RWPE2 (cell line): ENCODE measurements around the gene IZUMO4.

ENCODE experiments used
- ATAC-seq: fragments of 200-7000 bp; cut with Tn5 transposase; 3 replicates; pipeline ENCODE4 v1.9.1; 2021; ENCODE audit warnings: low read depth
- DNase-seq: peaks from one replicate; pipeline ENCODE4 v3.0.0-alpha.2; 2020; ENCODE audit warnings: low spot score
- H3K27ac ChIP-seq: fragments of 450-650 bp; 2 replicates; pipeline ENCODE4 v1.5.1; 2017; ENCODE audit warnings: mild to moderate bottlenecking; ENCODE audit not compliant: poor library complexity, severe bottlenecking
- H3K27me3 ChIP-seq: fragments of 250-450 bp; sonication (Bioruptor Pico); 2 replicates; pipeline ENCODE4 v1.5.1; 2021; ENCODE audit warnings: mild to moderate bottlenecking, moderate library complexity; ENCODE audit not compliant: insufficient read depth, poor library complexity, severe bottlenecking
- H3K36me3 ChIP-seq: fragments of 250-450 bp; sonication (Bioruptor Pico); 2 replicates; pipeline ENCODE4 v1.5.1; 2020; ENCODE audit warnings: low read depth, mild to moderate bottlenecking, moderate library complexity
- H3K4me1 ChIP-seq: fragments of 250-450 bp; sonication (Bioruptor Pico); 2 replicates; pipeline ENCODE4 v1.5.1; 2021; ENCODE audit warnings: mild to moderate bottlenecking, moderate library complexity; ENCODE audit not compliant: insufficient read depth, poor library complexity, severe bottlenecking
- H3K4me3 ChIP-seq: fragments of 250-450 bp; sonication (Bioruptor Pico); 2 replicates; pipeline ENCODE4 v1.5.1; 2021; ENCODE audit warnings: mild to moderate bottlenecking, moderate library complexity; ENCODE audit not compliant: severe bottlenecking
- H3K9me3 ChIP-seq: fragments of 250-450 bp; sonication (Bioruptor Pico); 2 replicates; pipeline ENCODE4 v1.5.1; 2021; ENCODE audit warnings: mild to moderate bottlenecking, moderate library complexity; ENCODE audit not compliant: severe bottlenecking
- TF ChIP-seq, protein P1 (sequence below): fragments of 450-650 bp; IDR thresholded peaks from one replicate; pipeline ENCODE4 v1.5.1; 2017; ENCODE audit warnings: mild to moderate bottlenecking, moderate library complexity; ENCODE audit not compliant: poor library complexity, severe bottlenecking

Gene IZUMO4

DNA sequence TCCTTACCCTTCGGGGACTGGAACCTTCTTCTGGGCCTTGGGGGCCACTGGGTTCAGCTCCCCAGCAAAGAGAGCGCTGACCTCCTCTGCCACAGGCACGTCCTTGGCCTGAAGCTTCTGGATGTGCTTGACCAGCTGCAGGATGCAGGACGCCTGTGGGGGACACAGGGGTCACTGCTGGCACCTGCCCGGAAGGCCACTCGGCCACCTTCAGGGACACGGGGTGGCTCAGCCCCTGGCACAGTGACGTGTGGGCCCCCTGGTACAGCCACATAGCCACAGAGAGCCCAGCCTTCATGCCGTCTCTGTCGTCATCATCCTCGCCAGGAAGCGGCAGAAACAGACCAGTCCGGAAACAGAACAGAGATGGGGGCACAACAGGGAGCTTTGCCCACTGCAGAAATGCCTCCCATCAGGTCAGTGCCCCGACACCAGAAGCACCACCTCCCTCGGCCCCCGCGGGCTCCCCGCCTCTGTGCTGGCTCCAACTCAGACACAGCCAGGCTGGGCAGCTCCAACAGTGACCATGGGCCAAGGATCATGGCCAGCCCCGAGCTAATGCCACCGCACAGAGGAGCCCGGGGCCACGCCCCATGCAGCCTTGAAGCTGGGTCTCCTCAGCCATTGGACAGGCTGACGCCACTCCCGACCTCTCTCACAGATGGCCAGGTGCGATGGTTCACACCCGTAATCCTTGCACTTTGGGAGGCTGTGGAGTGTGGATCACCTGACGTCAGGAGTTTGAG lies 20.7 kb downstream of the IZUMO4 start:
- peaks cover 77% of the 10 kb centered on the region for H3K36me3 ChIP-seq
- TF ChIP-seq, protein P1, sequence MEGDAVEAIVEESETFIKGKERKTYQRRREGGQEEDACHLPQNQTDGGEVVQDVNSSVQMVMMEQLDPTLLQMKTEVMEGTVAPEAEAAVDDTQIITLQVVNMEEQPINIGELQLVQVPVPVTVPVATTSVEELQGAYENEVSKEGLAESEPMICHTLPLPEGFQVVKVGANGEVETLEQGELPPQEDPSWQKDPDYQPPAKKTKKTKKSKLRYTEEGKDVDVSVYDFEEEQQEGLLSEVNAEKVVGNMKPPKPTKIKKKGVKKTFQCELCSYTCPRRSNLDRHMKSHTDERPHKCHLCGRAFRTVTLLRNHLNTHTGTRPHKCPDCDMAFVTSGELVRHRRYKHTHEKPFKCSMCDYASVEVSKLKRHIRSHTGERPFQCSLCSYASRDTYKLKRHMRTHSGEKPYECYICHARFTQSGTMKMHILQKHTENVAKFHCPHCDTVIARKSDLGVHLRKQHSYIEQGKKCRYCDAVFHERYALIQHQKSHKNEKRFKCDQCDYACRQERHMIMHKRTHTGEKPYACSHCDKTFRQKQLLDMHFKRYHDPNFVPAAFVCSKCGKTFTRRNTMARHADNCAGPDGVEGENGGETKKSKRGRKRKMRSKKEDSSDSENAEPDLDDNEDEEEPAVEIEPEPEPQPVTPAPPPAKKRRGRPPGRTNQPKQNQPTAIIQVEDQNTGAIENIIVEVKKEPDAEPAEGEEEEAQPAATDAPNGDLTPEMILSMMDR, result no peak

DNA sequence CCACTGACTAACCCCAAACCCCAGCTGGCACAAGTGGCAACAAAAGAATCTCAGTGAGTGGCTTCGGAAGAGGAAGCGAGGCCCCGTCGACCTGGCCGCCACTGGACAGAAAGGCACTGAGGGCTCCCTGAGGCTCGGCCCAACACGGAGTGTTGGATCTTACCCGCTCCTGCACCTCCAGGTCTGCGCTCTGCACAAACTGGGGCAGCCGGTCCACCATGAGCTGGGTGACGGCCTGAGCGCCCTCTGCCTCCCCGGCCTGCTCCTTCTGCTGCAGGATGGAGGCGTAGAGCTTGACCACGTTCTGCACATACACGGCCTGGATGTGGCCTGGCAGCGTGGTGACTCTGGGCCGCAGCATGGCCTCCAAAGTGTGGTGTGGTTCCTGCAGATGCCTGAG lies 21.7 kb downstream of the IZUMO4 start:
- no peaks in the 10 kb centered on the region for H3K27me3 ChIP-seq
- H3K4me1 ChIP-seq, result no peaks in the 10 kb centered on the region
- ATAC-seq, result no peak
- no peak for DNase-seq
- no peak overlapping the region for H3K4me3 ChIP-seq
- no peak overlapping the region for H3K27ac ChIP-seq
- peaks cover 79% of the 10 kb centered on the region for H3K36me3 ChIP-seq
- H3K9me3 ChIP-seq, result no peaks in the 10 kb centered on the region
- TF ChIP-seq, protein P1, result no peak

More for the DNA sequence above, 20.7 kb downstream of the IZUMO4 start:
- Histone ChIP-seq H3K27me3 (no peaks in the 10 kb centered on the region), H3K27ac (no peak overlapping the region), H3K4me3 (no peak overlapping the region), H3K4me1 (no peaks in the 10 kb centered on the region), H3K9me3 (no peaks in the 10 kb centered on the region)
- ATAC-seq (no peak), DNase-seq (no peak)

DNA sequence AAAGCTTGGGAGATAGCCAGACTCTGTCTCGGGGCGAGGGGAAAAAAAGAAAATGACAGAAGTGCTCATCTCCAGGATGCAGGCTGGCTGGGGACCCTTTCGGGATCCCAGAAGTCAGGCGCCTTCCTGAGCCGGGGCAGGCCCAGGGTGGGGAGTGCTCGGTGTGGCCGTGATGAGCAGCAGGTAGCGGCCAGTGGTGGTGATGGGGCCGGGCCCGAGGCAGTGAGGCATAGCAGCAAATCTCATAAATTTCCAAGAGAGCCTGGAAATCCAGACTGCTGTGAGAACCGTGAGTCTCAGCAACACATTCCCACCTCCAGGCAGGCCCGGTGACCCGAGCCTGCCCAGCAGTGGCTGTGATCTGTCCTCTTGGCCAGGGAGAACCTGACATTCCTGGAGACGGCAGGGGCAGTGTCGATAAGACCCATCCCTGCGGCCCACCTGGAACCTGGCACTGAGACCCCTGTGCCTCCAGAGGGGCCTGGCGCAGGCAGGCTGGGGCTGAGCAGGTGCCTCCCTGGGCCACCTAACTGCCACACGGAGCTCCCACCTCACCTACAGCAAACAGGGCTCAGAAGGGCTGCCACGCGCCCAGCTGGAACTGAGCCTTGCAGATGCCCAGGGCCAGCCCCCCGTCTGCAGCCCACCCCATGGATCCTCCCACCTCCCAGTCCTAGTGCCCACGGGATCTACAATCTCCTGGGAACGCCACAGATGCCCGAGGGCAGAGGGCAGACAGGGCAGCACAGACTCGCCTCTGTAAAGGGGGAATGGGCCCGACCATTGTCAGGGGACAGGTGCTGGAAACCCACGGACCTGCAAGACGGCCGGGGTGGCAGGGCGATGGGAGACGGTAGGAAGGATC lies 23.4 kb downstream of the IZUMO4 start:
- TF ChIP-seq, protein P1, result no peak
- peaks cover 81% of the 10 kb centered on the region for H3K36me3 ChIP-seq
- no peaks in the 10 kb centered on the region for H3K9me3 ChIP-seq
- H3K4me1 ChIP-seq, result no peaks in the 10 kb centered on the region
- H3K27ac ChIP-seq, result no peak overlapping the region
- no peak overlapping the region for H3K4me3 ChIP-seq
- DNase-seq (no peak), ATAC-seq (no peak)
- H3K27me3 ChIP-seq, result no peaks in the 10 kb centered on the region

DNA sequence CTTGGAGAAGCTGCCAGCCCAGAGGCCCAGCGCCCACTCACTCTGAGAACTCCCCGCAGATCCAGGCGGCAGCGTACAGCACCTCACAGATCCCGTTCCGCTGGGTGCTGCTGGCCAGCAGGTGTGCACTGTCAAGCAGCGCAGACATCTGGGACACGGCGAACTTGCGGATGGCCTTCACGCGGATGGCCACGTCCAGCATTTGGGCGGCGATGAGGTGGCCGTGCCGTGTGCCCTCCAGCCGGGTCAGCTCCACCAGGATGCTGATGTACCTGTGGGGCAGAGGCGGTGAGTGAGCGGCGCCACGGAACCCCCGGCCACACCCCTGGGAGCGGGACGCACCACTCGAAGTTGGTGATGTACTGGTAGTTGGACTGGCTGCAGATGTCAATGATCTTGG lies 24.1 kb downstream of the IZUMO4 start:
- peaks cover 81% of the 10 kb centered on the region for H3K36me3 ChIP-seq
- TF ChIP-seq, protein P1, result no peak
- H3K4me3 ChIP-seq, result no peak overlapping the region
- no peaks in the 10 kb centered on the region for H3K27me3 ChIP-seq
- H3K4me1 ChIP-seq, result no peaks in the 10 kb centered on the region
- ATAC-seq (no peak), DNase-seq (no peak)
- H3K27ac ChIP-seq, result no peak overlapping the region
- no peaks in the 10 kb centered on the region for H3K9me3 ChIP-seq
